ENCODE measurements around the gene FGF23. TPM values are rescaled to one million over a fixed set of nuclear protein-coding genes. Genes with fewer than 3 reads are reported as not detected.
A peak's percentile ranks its signal among the peaks of the same experiment; 100 is the strongest.

Gene FGF23
- total RNA-seq (not detected), polyA plus RNA-seq (not detected), total RNA-seq (0 to 0.09 (median 0) reads per million in 6 experiments)

GRCh38 chr12:4379405-4379804, at the start of gene FGF23:
FGF23 (minus strand) TSS chr12:4379712; CDS start chr12:4379582, 130 bp downstream.
- Mint-ChIP-seq H3K4me1 (no peaks in the 10 kb centered on the region), H3K4me3 (no peak within 1 kb of the TSS), H3K9me3 (no peaks in the 10 kb centered on the region), H3K27me3 (peaks cover 2 to 32% (median 11%) of the 10 kb centered on the region in 5 donors), H3K27ac (no peak within 1 kb of the TSS), H3K36me3 (peaks cover 0 to 4% (median 0%) of the 10 kb centered on the region in 3 donors)
- POLR2A ChIA-PET = no interaction called here
- DNase-seq (no peak), ATAC-seq (no peak)

GRCh38 chr12:4424422-4424821, 44.9 kb upstream of the FGF23 start:
- ATAC-seq = no peak
- Mint-ChIP-seq H3K27me3 (peaks cover 0 to 2% (median 0%) of the 10 kb centered on the region in 5 donors), H3K36me3 (no peaks in the 10 kb centered on the region), H3K4me1 (no peaks in the 10 kb centered on the region), H3K9me3 (no peaks in the 10 kb centered on the region), H3K4me3 (no peak overlapping the region), H3K27ac (no peak overlapping the region)
- DNase-seq = no peak
- POLR2A ChIA-PET = interaction anchor here (0.7 kb wide), 1 partner anchor 102 kb away, joined by 4 read pairs; no protein-coding TSS in a partner anchor

- H3K36me3 Mint-ChIP-seq = no peaks in the 10 kb centered on the region
- no peak overlapping the region for H3K4me3 Mint-ChIP-seq
- H3K4me1 Mint-ChIP-seq = no peaks in the 10 kb centered on the region
- H3K27ac Mint-ChIP-seq = peak overlapping the region in 1 of 10 donors; percentile 76
- H3K9me3 Mint-ChIP-seq = no peaks in the 10 kb centered on the region
- no peak for ATAC-seq
- peaks cover 0 to 2% (median 0%) of the 10 kb centered on the region in 5 donors for H3K27me3 Mint-ChIP-seq
- POLR2A ChIA-PET = no interaction called here
- DNase-seq = no peak
These were observed 44.1 kb upstream of the FGF23 start for GRCh38 chr12:4423528-4424195.

DNA sequence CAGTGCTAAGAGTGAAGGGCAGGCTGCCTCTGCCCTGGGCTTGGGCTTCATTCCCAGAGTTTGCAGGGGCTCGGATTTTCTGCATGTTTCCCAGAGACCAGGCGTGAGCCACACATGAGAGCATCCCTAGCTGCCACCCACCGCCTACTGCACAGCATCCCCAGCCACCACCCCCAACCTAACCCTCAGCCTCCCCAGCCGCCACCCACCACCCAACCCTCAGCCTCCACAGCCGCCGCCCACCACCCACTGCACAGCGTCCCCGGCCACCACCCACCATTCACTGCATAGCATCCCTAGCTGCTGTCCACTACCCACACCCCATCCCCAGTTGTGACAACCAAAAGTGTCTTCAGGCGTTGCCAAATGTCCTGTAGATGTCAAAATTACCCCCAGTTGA, 43.5 kb upstream of the FGF23 start:
- DNase-seq = no peak
- no peak overlapping the region for H3K4me3 Mint-ChIP-seq
- H3K9me3 Mint-ChIP-seq = no peaks in the 10 kb centered on the region
- no peak for ATAC-seq
- H3K36me3 Mint-ChIP-seq = no peaks in the 10 kb centered on the region
- POLR2A ChIA-PET = no interaction called here
- H3K27me3 Mint-ChIP-seq = peaks cover 0 to 2% (median under 1%) of the 10 kb centered on the region in 5 donors
- peak overlapping the region in 1 of 10 donors; percentile 76 for H3K27ac Mint-ChIP-seq
- H3K4me1 Mint-ChIP-seq = no peaks in the 10 kb centered on the region

DNA sequence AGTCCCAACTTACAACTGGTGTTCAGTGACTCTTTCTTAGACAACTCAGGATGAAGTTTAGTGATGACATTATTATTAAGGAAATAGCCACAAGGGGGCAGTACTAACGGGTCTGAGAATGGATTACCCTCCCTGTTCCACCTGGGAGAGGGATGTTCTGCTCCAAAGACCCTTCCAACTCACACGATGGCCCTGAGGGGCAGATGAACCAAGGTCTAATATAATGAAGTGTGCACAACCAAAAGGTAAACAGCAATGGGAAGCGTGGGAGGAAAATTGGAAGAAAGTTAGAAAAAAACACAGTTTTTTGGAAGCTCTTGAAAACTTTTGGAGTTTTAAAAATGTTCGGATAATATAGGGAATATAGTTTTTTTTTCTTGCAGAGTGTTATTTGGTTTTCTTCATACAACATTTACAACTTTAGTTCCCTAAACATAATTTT, 42.1 kb upstream of the FGF23 start:
- ATAC-seq (peak in 1 of 2 donors; percentile 57), DNase-seq (peak in 5 of 10 donors; percentile 4 to 60 (median 50))
- POLR2A ChIA-PET = no interaction called here
- no peak overlapping the region for H3K4me3 Mint-ChIP-seq
- H3K36me3 Mint-ChIP-seq = no peaks in the 10 kb centered on the region
- H3K9me3 Mint-ChIP-seq = no peaks in the 10 kb centered on the region
- no peak overlapping the region for H3K27ac Mint-ChIP-seq
- H3K4me1 Mint-ChIP-seq = no peaks in the 10 kb centered on the region
- H3K27me3 Mint-ChIP-seq = peaks cover 0 to 8% (median 4%) of the 10 kb centered on the region in 5 donors

- no peak for ATAC-seq
- H3K27ac Mint-ChIP-seq = peak overlapping the region in 1 of 10 donors; percentile 30
- peaks cover 0 to 3% (median 1%) of the 10 kb centered on the region in 4 donors for H3K4me1 Mint-ChIP-seq
- H3K4me3 Mint-ChIP-seq = no peak overlapping the region
- no peaks in the 10 kb centered on the region for H3K9me3 Mint-ChIP-seq
- H3K36me3 Mint-ChIP-seq = no peaks in the 10 kb centered on the region
- POLR2A ChIA-PET = no interaction called here
- H3K27me3 Mint-ChIP-seq = peaks cover 6 to 14% (median 9%) of the 10 kb centered on the region in 5 donors
- no peak for DNase-seq
These were observed 40.7 kb upstream of the FGF23 start for GRCh38 chr12:4420138-4420670.

DNA sequence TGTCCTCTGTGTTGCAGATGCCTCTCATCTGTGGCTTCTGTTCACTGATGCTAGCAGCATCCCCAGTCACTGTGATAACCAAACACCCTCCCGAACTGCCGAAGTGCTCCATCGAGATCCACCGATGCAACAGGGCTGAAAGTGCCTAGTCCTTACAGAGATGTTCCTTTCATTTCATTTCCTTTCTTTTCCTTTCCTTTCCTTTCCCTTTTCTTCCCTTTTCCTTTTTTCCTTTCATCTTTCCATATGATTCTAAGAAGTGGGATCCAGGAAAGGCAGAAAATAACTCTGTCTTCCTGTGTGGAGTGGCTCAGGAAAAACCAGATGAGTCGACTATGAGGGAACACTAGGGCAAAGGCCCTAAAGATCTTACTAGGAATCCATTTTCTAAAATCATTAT, 39.4 kb upstream of the FGF23 start:
- Mint-ChIP-seq H3K4me1 (peaks cover 0 to 4% (median 2%) of the 10 kb centered on the region in 4 donors), H3K27me3 (peaks cover 6 to 14% (median 9%) of the 10 kb centered on the region in 5 donors), H3K36me3 (no peaks in the 10 kb centered on the region), H3K4me3 (no peak overlapping the region), H3K27ac (no peak overlapping the region), H3K9me3 (no peaks in the 10 kb centered on the region)
- DNase-seq (no peak), ATAC-seq (no peak)
- POLR2A ChIA-PET = no interaction called here

GRCh38 chr12:4417936-4418335, 38.4 kb upstream of the FGF23 start:
- POLR2A ChIA-PET = no interaction called here
- Mint-ChIP-seq H3K27ac (no peak overlapping the region), H3K27me3 (peaks cover 6 to 14% (median 9%) of the 10 kb centered on the region in 5 donors), H3K4me3 (no peak overlapping the region), H3K9me3 (no peaks in the 10 kb centered on the region), H3K36me3 (no peaks in the 10 kb centered on the region), H3K4me1 (peaks cover 0 to 4% (median 2%) of the 10 kb centered on the region in 4 donors)
- ATAC-seq (no peak), DNase-seq (no peak)

DNA sequence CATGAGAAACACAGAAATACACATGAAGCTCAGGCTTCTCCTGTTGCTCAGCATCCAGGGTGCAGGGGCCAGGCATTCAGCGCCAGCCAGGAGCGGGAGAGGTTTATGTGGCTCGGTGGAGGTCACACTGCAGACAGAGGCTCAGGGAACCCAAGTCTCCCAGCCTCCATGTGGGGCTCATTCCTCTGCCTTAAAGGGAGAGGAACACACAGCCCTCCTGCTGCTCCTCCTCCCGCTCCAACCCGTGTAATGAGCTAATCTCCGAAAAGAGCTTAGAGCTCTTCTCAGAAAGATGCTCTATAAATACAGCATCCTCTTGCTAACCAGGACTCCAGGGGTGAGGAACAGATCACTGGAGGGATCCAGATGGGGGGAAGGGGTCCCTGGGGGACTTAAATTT, 37.9 kb upstream of the FGF23 start:
- Mint-ChIP-seq H3K27me3 (peaks cover 6 to 14% (median 9%) of the 10 kb centered on the region in 5 donors), H3K4me1 (peaks cover 0 to 4% (median 2%) of the 10 kb centered on the region in 4 donors)
- no peak for ATAC-seq

DNA sequence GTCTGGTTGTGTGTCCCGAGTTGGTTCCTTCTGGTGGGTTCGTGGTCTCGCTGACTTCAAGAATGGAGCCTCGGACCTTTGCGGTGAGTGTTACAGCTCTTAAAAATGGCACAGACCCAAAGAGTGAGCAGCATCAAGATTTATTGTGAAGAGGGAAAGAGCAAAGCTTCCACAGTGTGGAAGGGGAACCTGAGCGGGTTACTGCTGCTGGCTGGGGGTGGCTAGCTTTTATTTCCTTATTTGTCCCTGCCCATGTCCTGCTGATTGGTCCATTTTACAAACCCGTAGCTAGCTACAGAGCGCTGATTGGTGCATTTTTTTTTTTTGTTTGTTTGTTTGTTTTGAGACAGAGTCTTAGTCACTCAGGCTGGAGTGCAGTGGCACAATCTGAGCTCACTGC, 36.8 kb upstream of the FGF23 start:
- H3K27ac Mint-ChIP-seq = no peak overlapping the region

More for the DNA sequence above, 37.9 kb upstream of the FGF23 start:
- POLR2A ChIA-PET = no interaction called here
- Mint-ChIP-seq H3K9me3 (no peaks in the 10 kb centered on the region), H3K36me3 (no peaks in the 10 kb centered on the region), H3K27ac (no peak overlapping the region), H3K4me3 (no peak overlapping the region)
- no peak for DNase-seq

GRCh38 chr12:4412465-4412864, 33.0 kb upstream of the FGF23 start:
- no peak overlapping the region for H3K27ac Mint-ChIP-seq
- ATAC-seq (no peak), DNase-seq (no peak)
- H3K9me3 Mint-ChIP-seq = no peaks in the 10 kb centered on the region
- H3K27me3 Mint-ChIP-seq = peaks cover 4 to 11% (median 9%) of the 10 kb centered on the region in 5 donors
- no peak overlapping the region for H3K4me3 Mint-ChIP-seq
- H3K4me1 Mint-ChIP-seq = peaks cover 0 to 4% (median 2%) of the 10 kb centered on the region in 4 donors
- POLR2A ChIA-PET = no interaction called here
- no peaks in the 10 kb centered on the region for H3K36me3 Mint-ChIP-seq

More for the DNA sequence above, 36.8 kb upstream of the FGF23 start:
- DNase-seq (no peak), ATAC-seq (no peak)
- no peaks in the 10 kb centered on the region for H3K9me3 Mint-ChIP-seq
- H3K4me1 Mint-ChIP-seq = peaks cover 0 to 4% (median 2%) of the 10 kb centered on the region in 4 donors
- H3K27me3 Mint-ChIP-seq = peaks cover 6 to 14% (median 9%) of the 10 kb centered on the region in 5 donors
- POLR2A ChIA-PET = no interaction called here
- no peaks in the 10 kb centered on the region for H3K36me3 Mint-ChIP-seq
- no peak overlapping the region for H3K4me3 Mint-ChIP-seq

DNA sequence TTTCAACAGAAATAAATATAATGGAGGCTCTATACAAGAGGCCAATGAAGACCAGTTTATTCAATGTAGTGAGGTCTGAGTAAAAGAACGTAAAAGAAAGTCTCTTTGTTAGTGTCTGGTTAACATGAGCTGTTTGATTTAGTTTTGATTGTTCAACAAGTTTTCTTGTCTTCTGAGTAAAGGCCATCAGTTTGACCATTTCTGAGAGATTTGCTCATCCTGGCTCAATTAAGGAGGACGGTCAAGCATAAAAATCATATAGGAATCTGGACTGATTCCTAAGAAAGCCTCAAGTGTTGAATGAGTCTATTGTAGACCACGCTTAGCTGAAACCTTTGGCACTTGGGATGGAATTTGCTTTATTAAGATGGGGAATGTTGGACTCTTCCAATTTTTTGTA, 32.5 kb upstream of the FGF23 start:
- Mint-ChIP-seq H3K9me3 (no peaks in the 10 kb centered on the region), H3K27me3 (peaks cover 3 to 11% (median 8%) of the 10 kb centered on the region in 5 donors), H3K36me3 (no peaks in the 10 kb centered on the region), H3K4me3 (no peak overlapping the region), H3K4me1 (peaks cover 0 to 4% (median 2%) of the 10 kb centered on the region in 4 donors), H3K27ac (no peak overlapping the region)
- DNase-seq (no peak), ATAC-seq (no peak)
- POLR2A ChIA-PET = no interaction called here

GRCh38 chr12:4407136-4407535, 27.6 kb upstream of the FGF23 start:
- Mint-ChIP-seq H3K27ac (no peak overlapping the region), H3K9me3 (no peaks in the 10 kb centered on the region), H3K4me3 (no peak overlapping the region), H3K36me3 (no peaks in the 10 kb centered on the region), H3K4me1 (no peaks in the 10 kb centered on the region), H3K27me3 (peaks cover 0 to 4% (median 0%) of the 10 kb centered on the region in 5 donors)
- POLR2A ChIA-PET = interaction anchor here (0.7 kb wide), 1 partner anchor 156 kb away, joined by 6 read pairs; no protein-coding TSS in a partner anchor
- DNase-seq (no peak), ATAC-seq (no peak)

Data from naive thymus-derived CD8-positive, alpha-beta T cell (primary cell).